Activated T-helper 17 cell treated with anti-CD3 and anti-CD28 coated beads, Interleukin-2, amount 50 U/mL, for 72 hours (primary cell): Measurements from ENCODE around the gene RBM38. TPM values are rescaled to one million over a fixed set of nuclear protein-coding genes. Genes with fewer than 3 reads are reported as not detected.
A peak's percentile ranks its signal among the peaks of the same experiment; 100 is the strongest.

ENCODE experiments used
- ATAC-seq: fragments of 150-1000 bp; cut with Tn5 transposase; replicated peaks from 2 replicates; pipeline ENCODE4 v1.10.0; 2021; ENCODE audit warnings: mild to moderate bottlenecking, moderate library complexity
- H3K27ac Mint-ChIP-seq: one replicate; pipeline ENCODE4 v1.8.0; 2022; ENCODE audit warnings: mixed read lengths
- H3K27me3 Mint-ChIP-seq: one replicate; pipeline ENCODE4 v1.8.0; 2022; ENCODE audit warnings: mixed read lengths
- H3K36me3 Mint-ChIP-seq: one replicate; pipeline ENCODE4 v1.8.0; 2022; ENCODE audit warnings: low read depth, mild to moderate bottlenecking, mixed read lengths
- H3K4me1 Mint-ChIP-seq: one replicate; pipeline ENCODE4 v1.8.0; 2022; ENCODE audit warnings: mixed read lengths
- H3K4me3 Mint-ChIP-seq: one replicate; pipeline ENCODE4 v1.8.0; 2022; ENCODE audit warnings: mild to moderate bottlenecking, mixed read lengths
- H3K9me3 Mint-ChIP-seq: one replicate; pipeline ENCODE4 v1.8.0; 2022; ENCODE audit warnings: mixed read lengths
- total RNA-seq, 2 donors: library from RNA; stranded (reverse); gene quantifications; one replicate each; pipeline ENCODE4 v1.2.3, GENCODE V29; 2022

Gene RBM38
- total RNA-seq, 2 donors from 2014 or later, result 63.0 to 64.3 TPM

DNA sequence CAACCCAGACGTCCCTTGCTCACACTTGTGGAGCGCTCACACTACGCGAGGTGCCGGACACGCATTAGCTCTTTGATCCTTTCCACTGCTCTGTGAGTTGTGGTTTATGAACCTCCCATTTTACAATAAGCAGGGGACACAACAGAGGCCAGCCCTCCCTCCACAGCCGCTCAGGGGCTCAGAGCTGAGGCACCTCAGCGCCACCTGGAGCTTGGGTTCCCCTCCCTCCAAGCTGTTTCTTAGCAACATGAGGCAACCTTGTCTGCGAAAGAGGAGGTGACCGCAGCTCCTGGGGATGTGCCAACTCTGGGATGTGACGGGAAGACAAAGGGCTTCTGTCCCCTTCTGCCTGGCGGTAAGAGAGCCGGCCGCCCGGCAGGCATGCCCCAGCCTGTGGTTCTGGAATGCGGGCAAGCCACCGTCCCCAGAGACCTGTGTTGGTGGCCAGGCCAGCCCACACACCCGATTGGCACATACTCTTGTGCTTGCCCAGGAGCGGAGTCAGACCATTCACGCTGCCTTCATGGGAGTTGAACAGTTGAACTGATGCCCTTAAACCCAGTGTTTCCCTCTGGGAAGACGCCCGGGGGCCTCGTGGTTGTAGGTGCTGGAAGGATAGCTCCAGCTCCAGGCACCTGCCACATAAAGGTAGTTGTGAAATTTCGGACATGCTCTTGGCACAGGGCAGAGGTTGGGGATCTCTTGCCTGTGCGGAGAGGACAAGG lies 44.5 kb downstream of the RBM38 start:
- H3K36me3 Mint-ChIP-seq, result no peaks in the 10 kb centered on the region
- H3K4me3 Mint-ChIP-seq, result peak overlapping the region; percentile 74
- H3K4me1 Mint-ChIP-seq, result peaks cover 30% of the 10 kb centered on the region
- no peaks in the 10 kb centered on the region for H3K27me3 Mint-ChIP-seq
- no peaks in the 10 kb centered on the region for H3K9me3 Mint-ChIP-seq
- no peak for ATAC-seq
- no peak overlapping the region for H3K27ac Mint-ChIP-seq

DNA sequence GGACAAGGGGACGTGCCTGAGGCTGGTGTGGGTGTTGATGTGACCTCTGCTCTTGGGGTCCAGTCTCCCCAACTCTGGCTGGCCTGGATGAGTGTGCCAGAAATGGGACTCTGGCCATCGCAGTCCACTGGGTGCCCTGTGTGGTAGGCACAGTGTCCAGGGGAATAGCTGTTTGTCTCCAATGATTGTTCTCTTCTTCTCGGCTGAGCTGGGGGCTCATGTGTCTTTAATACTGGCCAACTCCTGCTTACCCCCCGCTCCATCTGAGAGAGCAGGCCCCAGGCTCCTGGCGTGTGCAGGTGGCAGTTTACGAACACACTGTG lies 45.0 kb downstream of the RBM38 start:
- no peaks in the 10 kb centered on the region for H3K9me3 Mint-ChIP-seq
- H3K27ac Mint-ChIP-seq, result no peak overlapping the region

DNA sequence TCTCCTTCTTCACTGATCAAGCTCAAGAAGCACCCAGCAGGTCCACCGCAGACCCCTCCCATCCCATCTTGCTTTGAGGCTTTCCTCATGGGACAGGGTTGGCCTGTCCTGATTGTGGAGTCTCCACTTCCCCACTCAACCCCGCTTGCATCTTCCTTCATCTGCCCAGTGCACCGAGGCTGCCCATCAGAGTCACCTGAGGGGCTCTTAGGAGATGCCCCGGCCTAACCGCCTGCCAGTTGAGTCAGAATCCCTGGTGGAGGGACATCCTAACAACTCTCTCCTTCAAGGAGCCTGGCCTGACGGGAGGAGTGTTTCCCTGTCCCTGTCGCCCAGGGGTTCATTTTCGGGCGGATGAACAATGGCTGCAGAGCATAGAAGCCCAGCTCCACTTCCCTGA lies 46.1 kb downstream of the RBM38 start:
- Mint-ChIP-seq H3K36me3 (no peaks in the 10 kb centered on the region), H3K4me3 (no peak overlapping the region), H3K27me3 (no peaks in the 10 kb centered on the region), H3K4me1 (peaks cover 30% of the 10 kb centered on the region), H3K9me3 (no peaks in the 10 kb centered on the region), H3K27ac (no peak overlapping the region)
- no peak for ATAC-seq

More for the DNA sequence above, 45.0 kb downstream of the RBM38 start:
- no peak for ATAC-seq
- peaks cover 30% of the 10 kb centered on the region for H3K4me1 Mint-ChIP-seq
- no peaks in the 10 kb centered on the region for H3K36me3 Mint-ChIP-seq
- no peaks in the 10 kb centered on the region for H3K27me3 Mint-ChIP-seq
- no peak overlapping the region for H3K4me3 Mint-ChIP-seq

- H3K4me1 Mint-ChIP-seq, result peaks cover 25% of the 10 kb centered on the region
- H3K27me3 Mint-ChIP-seq, result no peaks in the 10 kb centered on the region
- H3K4me3 Mint-ChIP-seq, result no peak overlapping the region
- H3K27ac Mint-ChIP-seq, result no peak overlapping the region
- H3K9me3 Mint-ChIP-seq, result no peaks in the 10 kb centered on the region
- H3K36me3 Mint-ChIP-seq, result no peaks in the 10 kb centered on the region
- no peak for ATAC-seq
Observed at GRCh38 chr20:57437672-57438330, 46.6 kb downstream of the RBM38 start.

DNA sequence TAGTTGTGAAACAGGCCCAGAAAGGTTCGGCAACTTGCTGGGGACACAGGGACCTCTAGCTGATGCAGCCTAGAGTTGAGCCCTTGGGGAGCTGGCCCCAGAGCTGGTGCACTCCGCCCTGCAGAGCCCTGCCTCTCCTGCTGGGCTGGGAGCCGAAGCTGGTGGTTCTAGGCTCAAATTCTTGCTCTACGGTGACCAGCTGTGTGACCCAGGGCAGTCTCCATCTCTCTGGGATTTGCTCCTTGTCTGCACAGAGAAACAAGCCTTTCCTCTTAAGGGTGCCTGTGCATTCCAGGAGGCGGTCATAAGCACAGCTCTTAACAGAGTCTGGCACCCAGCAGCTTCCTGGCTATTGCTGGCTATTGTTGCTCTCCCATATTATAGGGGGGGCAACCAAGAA lies 47.4 kb downstream of the RBM38 start:
- H3K9me3 Mint-ChIP-seq, result no peaks in the 10 kb centered on the region
- no peak for ATAC-seq
- no peak overlapping the region for H3K4me3 Mint-ChIP-seq
- H3K27me3 Mint-ChIP-seq, result no peaks in the 10 kb centered on the region
- H3K36me3 Mint-ChIP-seq, result no peaks in the 10 kb centered on the region
- no peak overlapping the region for H3K27ac Mint-ChIP-seq
- peaks cover 19% of the 10 kb centered on the region for H3K4me1 Mint-ChIP-seq

DNA sequence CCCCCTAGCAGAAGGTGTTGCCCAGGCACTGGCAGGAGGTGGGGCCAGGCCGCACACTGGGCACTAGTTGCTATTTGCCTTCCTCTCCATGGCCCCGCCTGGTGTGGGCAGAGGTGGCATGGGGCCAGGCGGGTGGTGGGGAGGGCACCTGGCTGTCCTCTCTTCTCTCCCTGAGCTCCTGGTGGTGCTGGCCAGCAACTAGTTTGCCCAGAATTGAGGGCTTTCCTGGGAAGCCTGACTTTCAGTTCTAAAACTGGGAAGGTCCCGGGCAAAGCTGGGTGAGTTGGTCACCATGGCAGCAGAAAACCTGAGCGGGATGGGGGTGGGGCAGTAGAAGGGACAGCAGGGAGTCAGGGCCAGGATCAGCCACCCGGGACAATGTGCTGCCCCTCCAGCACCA lies 48.2 kb downstream of the RBM38 start:
- Mint-ChIP-seq H3K27ac (no peak overlapping the region), H3K9me3 (no peaks in the 10 kb centered on the region), H3K4me3 (no peak overlapping the region), H3K4me1 (peaks cover 10% of the 10 kb centered on the region), H3K27me3 (no peaks in the 10 kb centered on the region), H3K36me3 (no peaks in the 10 kb centered on the region)
- no peak for ATAC-seq

- ATAC-seq, result no peak
- Mint-ChIP-seq H3K9me3 (no peaks in the 10 kb centered on the region), H3K36me3 (no peaks in the 10 kb centered on the region), H3K27ac (peak overlapping the region; percentile 46), H3K4me1 (peaks cover 5% of the 10 kb centered on the region), H3K4me3 (no peak overlapping the region), H3K27me3 (no peaks in the 10 kb centered on the region)
Observed at GRCh38 chr20:57439993-57440392, 48.8 kb downstream of the RBM38 start.

DNA sequence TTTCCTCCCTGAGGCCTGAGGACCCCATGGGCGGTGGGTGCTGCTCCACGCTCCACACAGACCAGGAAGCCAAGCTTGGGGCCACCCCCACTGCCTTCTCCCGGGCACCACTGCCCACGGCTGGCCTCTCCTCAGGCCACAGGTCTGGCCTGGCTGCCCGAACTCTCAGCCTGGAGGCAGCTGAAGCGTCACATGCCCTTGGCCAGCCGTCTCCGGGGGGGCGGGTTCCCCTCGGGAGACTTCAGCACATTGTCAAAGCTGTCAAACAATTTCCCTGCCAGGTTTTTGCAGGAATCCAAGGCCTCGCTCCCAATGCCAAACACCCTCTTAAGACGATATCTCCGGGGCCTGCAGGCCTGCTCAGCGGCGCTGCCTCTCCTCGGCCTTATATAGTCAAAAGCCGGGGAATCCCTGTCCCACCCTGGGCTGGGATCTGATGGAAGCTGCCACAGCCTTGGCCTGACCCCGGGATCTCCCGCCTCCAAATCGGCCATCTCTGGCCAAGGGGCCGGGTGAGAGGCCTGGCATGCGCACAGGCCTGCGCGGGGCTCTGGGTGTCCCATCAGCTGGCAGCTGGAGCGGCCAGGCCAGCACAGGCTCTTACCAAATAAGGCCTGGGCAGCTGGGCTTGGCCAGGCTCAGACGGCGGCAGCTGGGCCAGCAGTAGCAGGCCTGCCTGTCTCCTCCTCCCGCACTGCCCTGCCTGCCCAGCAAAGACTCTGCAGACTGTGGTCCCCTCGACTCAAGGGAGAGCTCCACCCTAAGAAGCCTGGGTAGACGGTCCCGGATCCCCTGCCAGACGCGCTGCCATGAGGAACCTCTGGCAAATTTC lies 49.7 kb downstream of the RBM38 start:
- Mint-ChIP-seq H3K4me3 (no peak overlapping the region), H3K27ac (no peak overlapping the region), H3K27me3 (no peaks in the 10 kb centered on the region), H3K9me3 (no peaks in the 10 kb centered on the region), H3K36me3 (no peaks in the 10 kb centered on the region), H3K4me1 (peaks cover 4% of the 10 kb centered on the region)
- ATAC-seq, result no peak

GRCh38 chr20:57441510-57442154 lies 50.4 kb downstream of the RBM38 start:
- Mint-ChIP-seq H3K27me3 (no peaks in the 10 kb centered on the region), H3K9me3 (no peaks in the 10 kb centered on the region), H3K4me1 (peaks cover 4% of the 10 kb centered on the region), H3K36me3 (no peaks in the 10 kb centered on the region), H3K4me3 (no peak overlapping the region), H3K27ac (no peak overlapping the region)
- no peak for ATAC-seq

GRCh38 chr20:57442158-57442887 lies 51.1 kb downstream of the RBM38 start:
- peaks cover 4% of the 10 kb centered on the region for H3K4me1 Mint-ChIP-seq
- no peak overlapping the region for H3K27ac Mint-ChIP-seq
- H3K4me3 Mint-ChIP-seq, result no peak overlapping the region
- no peak for ATAC-seq
- H3K36me3 Mint-ChIP-seq, result no peaks in the 10 kb centered on the region
- no peaks in the 10 kb centered on the region for H3K9me3 Mint-ChIP-seq
- no peaks in the 10 kb centered on the region for H3K27me3 Mint-ChIP-seq

GRCh38 chr20:57442888-57443239 lies 51.7 kb downstream of the RBM38 start:
- Mint-ChIP-seq H3K4me1 (peaks cover 4% of the 10 kb centered on the region), H3K9me3 (no peaks in the 10 kb centered on the region), H3K4me3 (no peak overlapping the region), H3K27ac (no peak overlapping the region), H3K36me3 (no peaks in the 10 kb centered on the region), H3K27me3 (no peaks in the 10 kb centered on the region)
- ATAC-seq, result no peak

- Mint-ChIP-seq H3K9me3 (no peaks in the 10 kb centered on the region), H3K36me3 (no peaks in the 10 kb centered on the region)
Observed at GRCh38 chr20:57443349-57444265, 52.4 kb downstream of the RBM38 start.

DNA sequence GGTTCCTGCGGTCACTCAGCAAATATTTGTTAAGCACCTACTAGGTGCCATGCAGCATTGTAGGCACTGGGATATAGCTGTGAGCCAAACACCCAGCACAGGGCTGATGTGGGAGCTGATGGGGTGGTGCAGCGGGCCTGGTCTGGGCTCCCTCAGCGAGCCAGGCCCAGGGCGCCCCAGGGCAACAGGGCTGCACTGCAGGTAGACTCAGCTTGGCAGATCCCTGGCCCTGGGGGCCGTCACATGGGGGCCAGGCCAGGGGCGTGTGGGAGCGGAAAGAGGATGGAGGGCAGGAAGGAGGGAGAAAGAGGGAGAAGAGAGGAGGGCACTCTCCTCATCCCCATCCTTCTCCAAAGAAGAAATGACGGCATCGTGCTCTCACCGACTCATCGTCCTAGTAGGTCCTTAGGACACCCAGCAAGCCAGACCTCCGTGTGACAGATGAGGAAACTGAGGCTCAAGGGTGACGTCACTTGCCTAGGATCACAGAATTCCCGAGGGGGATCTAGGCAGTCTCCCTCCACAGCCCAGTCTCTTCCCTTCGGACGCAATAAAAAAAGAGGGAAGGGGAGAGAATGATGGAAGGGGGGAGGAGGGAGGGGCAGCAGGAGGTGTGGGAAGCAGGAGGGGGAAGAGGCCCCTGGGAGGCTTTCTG lies 53.3 kb downstream of the RBM38 start:
- Mint-ChIP-seq H3K4me3 (no peak overlapping the region), H3K27me3 (no peaks in the 10 kb centered on the region), H3K4me1 (peaks cover 4% of the 10 kb centered on the region), H3K27ac (no peak overlapping the region), H3K9me3 (no peaks in the 10 kb centered on the region), H3K36me3 (no peaks in the 10 kb centered on the region)
- no peak for ATAC-seq

More at GRCh38 chr20:57443349-57444265, 52.4 kb downstream of the RBM38 start:
- Mint-ChIP-seq H3K4me1 (peaks cover 4% of the 10 kb centered on the region), H3K4me3 (no peak overlapping the region), H3K27me3 (no peaks in the 10 kb centered on the region), H3K27ac (no peak overlapping the region)
- ATAC-seq, result no peak
